Glomerular visceral epithelial cell (primary cell): ENCODE data around the gene SGK1.
"Not testable (repeated sequence)": the region's sequence is repeated elsewhere in the genome, so short reads cannot be mapped to it uniquely, and the experiment has no call there.

Experiments
- DNase-seq: peaks from one replicate; pipeline ENCODE4 v3.0.0-alpha.2; 2016; ENCODE audit errors: extremely low spot score

The SGK1 gene

DNA sequence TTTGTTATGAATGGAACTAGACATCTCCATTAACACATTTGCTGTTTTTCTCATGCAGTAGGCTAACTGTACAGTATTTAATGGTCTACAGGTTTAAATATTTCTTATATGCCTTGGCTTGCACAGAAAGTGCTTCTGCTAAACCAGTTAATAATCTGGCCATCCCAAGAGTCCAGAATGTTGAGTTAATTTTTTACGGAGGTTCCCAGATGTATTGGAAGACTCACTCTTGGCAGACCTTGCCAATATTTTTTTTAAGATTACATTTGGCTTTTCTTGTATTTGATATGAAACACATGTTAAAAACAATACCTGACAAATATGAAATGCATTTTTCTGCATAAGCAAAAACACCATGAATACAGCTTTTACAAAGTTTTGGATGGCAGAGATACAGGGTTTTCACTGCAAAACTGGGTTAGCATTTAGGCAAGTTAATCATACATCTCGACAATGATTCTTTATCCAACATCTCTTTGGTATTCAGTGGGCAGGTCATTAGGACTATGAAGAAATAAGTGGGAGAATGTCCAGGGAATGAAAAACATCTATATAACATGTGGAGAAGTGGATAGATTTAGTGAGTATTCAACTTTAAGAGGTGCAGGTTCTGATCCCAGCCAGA is 94.0 kb downstream of the SGK1 start:
- DNase-seq = peak; percentile 38

DNA sequence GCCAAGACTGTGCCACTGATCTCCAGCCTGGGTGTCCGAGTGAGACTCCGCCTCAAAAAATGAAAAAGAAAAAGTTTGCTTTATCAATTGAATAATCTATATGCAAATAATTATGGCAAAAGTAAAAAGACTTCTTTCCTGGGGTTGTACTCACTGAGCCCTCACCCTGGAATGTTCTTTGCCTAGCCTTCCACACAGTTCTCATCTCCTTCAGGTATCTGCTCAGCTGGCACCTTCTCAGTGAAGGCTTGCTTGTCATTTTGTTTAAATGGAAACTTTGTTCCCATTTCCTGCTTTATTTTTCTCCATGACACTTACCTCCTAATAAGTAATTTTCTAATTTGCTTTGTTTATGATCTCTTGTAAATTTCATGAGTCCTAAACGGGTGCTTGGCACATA is 96.7 kb downstream of the SGK1 start:
- DNase-seq = no peak

DNA sequence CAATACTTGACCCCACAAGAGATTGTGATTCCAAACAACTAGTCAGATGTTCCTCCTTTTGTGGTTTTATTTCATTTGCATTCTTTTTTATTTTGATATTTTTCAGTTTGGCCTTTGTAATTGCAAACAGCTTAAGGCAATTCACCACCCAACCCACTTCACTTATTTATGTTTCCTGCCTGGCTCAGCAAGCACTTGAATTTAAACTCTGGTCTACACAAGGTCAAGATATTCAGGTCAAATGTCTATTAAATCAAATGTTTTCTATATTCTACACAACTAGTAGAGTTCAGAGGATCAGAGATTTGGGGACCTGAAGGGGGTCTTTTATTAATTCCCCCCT is 100.1 kb downstream of the SGK1 start:
- DNase-seq = no peak

DNA sequence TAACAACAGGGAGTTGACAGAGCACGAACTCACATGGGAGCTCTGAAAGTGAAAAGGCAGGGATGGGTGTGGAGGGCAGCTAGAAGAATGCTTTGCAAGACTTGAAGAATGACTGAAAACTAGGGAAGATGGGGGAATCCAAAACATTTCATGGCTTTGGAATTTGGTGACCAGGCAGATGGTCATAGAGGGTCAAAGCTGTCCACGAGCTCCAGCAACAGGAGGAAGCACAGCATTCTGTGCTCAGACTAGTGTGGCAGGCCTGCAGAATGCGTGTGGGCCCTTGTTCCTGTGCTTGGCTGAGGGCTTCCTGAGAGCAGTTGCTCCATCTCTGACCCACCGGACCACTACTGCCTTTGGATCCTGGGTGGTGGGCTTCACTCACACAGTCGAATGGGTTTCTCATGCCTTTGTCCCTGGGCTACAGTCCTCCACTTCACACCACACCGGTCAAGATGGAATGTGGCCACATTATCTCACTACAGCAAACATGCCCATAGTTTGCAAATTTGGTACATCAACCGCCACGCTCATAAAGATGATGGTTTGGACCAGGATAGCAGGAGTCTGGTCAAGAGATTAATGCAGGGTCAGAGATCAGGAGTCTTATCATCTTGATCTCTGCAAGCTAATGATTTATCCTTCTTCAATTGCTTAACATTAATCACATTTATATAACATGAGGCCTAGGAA is 100.7 kb downstream of the SGK1 start:
- no peak for DNase-seq

DNA sequence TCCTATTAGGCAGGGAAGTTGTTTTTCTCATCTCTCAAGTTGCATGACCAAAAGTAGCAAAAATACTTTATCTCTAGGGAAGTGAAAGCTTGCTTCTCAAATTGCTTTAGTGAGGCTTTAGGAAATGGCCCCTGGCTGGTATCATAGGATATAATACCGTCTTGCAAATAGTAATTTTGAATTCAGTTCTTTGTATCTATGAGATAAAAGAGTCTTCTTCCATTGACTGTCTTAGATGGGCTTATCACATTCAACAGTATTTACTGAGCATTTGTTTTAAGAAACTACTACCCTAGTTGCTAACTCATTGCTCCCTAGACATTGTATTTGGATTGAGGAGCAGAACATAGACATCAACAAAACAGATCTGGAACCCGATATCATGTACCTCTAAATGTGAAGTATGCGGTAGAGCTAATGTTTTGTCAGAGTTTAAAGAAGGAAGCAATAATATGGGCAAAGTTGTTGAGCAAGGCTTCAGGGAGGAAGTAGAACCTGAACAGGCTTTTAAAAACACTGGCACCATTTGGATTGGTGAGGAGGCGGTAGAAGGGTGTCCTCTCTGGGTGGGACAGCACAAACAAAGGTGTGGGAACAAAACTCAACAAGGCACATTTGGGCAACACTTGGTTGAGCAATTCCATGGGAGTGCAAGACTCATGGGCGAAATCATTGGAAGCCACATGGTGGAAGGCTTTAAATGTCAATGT is 101.5 kb downstream of the SGK1 start:
- no peak for DNase-seq

DNA sequence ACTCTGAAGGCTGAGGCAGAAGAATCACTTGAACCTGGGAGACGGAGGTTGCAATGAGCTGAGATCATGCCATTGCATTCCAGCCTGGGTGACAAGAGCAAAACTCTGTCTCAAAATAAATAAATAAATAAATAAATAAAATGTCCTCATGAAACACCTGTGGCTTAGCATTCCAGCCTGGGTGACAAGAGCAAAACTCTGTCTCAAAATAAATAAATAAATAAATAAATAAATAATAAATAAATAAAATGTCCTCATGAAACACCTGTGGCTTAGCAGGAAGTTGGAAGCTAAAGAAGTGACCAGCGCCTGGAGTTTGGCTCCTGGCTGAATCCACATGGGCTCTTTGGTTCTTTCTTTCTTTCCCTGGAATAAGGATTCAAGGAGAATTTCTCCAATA is 104.5 kb downstream of the SGK1 start:
- DNase-seq = not testable (repeated sequence)

DNA sequence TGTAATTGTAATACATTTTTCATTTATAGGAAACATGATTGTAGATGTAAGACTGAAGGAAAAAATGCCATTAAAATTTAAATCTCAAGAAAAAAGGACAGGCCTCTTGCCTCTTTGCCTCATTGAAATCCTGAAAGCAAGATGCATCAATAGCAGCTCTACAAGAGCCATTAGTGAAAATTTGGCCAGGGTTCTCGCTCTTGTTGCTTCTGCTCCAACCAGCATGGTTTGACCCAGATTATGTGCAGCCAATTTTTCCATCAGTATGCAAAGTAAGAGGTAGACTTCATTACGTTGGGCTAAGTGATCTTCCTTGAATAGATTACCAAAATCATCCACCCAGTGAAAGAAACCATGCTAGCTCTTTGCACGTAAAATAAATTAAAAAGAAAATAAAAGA is 106.6 kb downstream of the SGK1 start:
- no peak for DNase-seq

DNA sequence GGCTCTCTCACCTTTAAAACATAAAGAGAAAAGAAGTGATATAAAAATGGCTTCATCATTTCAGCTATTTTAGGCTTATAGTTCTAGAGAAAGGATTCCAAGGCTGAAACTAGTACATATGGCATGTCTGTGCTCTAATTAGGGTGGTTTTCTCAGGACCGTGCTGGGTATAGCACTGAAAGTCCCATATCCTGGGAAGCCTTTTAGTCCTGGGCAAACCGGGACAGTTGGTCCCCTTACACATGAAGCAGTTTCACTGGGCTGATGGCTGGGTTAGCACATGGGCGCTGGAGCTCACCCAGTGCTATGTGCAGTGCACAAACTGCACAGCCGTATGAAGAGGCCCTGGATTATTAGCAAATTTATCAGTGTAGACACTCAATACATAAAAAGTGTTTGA is 110.5 kb downstream of the SGK1 start:
- no peak for DNase-seq

DNA sequence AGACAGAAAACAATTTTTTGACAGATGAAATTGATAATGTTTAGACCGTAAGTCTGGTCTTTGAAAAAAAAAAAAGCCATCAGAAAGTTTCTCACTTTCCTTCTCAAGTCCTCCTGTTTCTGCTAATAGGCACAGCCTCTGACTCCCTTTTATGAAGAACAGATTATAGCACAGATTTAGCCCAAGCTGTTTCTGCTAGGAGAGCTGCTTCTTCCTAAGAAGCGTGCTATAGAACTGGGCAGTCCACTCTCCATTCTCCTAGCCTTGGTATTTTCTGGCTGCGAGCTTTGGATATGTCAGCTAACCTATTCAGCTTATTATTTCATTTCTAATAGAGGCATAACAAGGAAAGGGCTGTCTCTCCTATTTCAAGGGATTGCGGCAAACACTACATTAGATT is 112.5 kb downstream of the SGK1 start:
- no peak for DNase-seq

DNA sequence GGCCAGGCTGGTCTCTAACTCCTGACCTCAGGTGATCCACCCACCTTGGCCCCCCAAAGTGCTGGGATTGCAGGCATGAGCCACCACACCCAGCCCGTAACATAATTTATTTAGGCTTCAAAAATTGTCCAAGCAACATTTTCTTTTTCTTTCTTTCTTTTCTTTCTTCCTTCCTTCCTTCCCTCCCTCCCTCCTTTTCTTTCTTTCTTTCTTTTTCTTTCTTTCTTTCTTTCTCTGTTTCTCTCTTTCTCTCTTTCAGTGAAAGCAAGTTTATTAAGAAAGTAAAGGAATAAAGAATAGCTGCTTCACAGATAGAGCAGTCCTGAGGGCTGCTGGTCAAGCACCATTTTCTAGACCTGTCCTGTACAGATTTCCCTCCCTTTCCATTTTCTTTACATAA is 113.2 kb downstream of the SGK1 start:
- DNase-seq = not testable (repeated sequence)

DNA sequence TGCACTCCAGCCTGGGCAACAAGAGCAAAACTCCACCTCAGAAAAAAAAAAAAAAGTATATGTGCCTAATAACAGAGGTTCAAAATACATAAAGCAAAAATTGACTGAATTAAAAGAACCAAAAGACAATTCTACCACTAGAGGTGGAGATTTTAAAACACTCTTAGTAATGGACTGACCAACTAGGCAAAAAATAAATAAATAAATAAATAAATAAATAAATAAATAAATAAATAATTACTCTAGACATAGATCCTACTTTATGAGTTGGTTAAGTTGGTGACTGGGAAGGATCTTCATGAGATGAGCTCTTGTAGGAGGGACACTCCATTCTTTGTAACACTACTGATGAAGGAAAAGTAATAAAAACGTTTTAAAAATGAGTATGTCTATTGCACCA is 113.9 kb downstream of the SGK1 start:
- no peak for DNase-seq

DNA sequence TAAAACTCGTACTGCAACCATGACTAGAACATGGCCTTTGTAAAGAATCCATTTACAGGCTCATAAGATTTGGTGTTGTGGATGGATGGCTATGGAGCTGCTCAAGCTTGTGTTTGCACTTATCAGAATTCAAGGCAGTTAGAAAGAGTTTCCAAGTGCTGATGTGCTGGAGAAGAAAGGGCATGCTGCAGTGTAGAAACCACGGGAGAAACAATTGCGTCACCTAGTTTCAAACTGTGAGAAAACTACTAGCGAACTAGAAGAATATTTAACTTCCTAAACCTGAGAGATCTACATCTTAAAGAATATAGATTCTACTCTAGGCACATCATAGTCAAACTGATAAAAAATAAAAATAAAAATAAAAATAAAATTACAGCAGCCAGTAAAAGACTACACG is 116.2 kb downstream of the SGK1 start:
- DNase-seq = no peak

DNA sequence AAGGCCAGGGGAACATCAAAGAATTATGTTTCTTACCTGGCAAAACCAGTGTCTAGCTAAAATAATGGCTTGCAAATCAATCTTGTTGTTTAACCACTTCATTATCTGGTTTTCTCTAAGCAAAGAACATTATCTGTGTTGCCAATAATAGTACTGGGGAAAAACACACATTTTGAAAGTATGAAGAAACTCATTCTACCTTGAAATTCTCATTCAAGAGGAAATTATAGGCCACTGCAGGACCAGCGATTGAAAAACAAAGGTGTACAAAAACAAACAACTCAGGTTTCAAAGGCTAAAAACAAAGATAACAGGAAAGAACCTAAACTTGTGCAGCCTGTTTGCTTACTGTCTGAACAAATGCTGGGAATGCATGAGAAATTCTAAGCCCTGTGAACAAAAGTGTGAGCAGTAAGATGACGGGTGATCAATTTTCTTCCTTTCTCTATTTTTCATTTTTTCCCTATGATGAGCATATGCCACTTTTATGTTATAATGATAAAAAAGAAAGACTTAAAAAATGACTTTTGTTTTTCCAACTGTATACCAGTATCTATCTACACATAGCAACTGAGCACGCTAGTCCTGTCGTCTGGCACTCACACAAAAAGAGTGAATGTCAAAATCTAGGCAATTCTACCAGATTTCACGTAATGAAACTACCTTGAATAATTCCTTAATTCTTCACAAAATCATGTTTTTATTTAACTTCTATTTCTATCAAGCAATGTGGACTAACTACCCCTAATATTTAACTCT is 117.9 kb downstream of the SGK1 start:
- no peak for DNase-seq

DNA sequence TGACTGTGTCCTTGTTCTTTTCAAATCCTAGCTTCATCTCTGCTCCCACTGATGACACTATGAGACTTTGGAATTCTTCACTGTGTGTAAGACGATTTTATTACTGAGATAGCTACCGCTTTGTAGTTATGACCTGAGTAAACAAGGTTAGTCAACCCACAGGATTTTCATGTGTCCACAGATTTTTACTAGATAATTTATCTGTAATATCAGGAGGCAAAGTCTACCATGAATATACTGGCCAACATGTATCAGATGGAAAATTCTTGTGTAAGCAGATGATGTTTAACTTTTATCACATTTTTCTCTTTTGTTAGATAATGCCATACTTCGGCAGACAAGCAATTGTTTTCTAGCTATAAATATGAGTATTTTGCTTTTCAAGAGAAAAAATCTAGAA is 119.8 kb downstream of the SGK1 start:
- no peak for DNase-seq

DNA sequence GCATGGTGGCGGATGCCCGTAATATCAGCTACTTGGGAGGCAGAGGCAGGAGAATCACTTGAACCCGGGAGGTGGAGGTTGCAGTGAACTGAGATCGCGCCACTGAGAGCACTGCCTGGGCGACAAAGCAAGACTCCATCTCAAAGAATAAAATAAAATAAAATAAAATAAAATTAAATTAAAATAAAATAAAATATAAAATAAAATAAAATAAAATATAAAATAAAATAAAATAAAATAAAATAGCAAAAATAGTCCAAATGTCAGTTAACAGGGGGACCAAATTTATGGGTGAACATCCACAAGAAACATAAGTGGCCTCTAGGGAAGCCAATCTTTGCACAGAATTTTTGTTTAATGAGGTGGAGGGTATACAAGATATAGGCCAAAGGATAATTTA is 120.2 kb downstream of the SGK1 start:
- not testable (repeated sequence) for DNase-seq

DNA sequence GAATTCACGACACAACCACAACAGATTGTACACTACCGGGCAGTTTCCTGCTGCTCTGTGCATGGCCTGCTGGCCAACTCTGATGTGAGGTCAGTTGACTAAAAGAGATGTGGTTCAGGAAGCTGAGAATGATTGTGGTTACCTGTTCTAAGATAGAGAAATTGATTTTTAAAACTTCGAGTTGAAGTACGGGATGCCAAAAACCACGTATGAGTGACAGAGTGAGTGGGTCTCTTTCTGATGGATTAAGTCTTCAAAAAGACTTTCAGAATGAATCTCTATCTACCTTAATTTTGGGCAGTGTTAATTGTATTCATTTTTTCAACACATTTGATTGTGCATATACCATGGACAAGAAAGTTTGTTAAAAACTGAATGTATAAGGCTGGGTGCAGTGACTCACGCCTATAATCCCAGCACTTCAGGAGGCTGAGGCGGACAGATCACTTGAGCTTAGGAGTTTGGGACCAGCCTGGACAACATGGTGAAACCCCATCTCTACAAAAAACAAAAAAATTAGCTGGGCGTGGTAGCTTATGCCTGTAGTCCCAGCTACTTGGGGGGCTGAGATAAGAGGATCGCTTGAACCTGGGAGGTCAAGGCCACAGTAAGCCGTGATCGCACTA is 121.2 kb downstream of the SGK1 start:
- DNase-seq = peak; percentile 11

DNA sequence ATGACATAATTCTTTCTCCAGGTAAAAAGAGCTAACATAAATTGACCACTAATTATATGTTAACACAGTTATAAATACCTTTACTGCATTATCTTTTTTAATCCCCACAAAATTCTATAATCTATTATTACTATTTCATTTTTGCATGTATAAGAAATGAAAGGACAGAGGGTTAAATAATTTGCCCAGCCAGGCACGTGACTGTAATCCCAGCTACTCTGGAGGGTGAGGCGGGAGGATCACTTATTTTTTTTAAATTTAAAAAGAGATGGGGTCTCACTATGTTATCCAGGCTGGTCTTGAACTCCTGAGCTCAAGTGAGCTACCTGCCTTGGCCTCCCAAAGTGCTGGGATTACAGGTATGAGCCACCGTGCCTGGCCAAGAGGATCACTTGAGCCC is 121.9 kb downstream of the SGK1 start:
- no peak for DNase-seq

DNA sequence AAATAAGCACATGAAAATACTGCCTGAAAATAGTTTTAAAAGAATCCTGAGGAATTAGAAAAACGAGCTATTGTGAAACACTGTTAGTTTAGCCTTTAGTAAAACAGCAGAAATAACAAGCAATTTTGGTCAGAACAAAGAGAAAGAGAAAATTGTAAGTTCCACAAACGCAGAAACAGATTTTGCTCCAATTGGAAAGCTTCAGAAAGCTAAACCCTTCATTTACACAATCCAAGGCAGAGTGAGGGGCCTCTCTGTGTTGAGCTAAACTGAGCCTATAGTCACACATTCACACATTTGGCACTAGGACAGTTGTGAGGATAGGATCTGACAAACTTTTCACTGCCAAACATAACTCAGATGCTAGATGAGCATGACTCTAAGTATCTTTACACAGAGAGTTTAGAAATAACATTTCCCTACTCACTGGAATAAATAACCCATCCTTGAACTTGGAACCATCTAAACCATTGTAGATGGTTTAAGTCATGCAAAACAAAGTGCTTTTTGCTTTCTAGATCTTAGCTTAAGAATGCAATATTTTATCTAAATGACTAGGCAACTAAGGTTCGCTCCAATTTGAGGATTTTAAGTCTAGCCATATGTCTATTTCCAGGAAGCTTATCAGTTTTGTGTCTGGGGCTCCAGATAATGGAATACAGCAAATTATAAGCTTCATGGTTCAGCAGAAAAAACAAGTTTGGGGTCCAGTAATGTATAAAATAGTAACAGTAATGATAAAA is 122.6 kb downstream of the SGK1 start:
- no peak for DNase-seq

DNA sequence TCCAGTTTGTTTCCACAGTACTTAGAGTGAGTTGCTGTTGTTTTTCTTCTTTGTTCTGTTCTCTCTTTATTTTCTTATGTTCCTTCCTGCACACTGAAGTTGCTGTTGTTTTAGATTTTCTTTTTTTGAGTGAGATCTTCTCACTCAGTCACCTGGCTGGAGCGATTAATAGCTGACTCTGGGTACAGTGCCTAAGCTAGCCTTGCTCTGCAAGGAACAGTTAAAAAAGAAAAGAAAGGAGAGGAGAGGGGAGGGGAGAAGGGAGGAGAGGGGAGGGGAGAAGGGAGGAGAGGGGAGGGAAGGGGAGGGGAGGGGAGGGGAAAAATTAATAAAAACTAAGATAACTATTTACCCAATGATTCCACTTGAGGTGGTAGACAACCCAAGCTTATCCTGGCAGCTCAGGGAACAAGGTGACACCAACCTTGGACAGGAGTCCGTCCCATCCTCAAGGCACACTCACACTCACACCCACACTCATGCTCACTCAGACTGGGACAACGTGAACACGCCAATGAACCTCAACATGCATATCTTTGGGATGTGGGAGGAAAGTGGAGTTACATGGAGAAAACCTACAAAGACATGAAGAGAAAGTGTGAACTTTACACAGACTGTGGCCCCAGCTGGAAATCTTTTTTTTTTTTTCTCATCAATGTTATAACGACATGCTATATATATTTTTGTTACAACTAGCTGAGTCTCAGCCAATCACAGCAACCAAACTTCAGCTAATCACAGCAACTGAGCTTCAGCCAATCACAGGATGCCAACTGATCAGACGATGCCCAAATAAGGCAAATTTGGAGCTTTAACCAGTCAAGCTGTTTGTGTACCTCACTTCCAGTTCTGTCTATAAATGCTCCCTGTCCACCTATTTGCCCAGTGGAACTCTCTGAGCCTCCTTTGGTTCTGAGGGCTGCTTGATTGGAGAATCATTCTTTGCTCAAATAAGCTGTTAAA is 124.1 kb downstream of the SGK1 start:
- no peak for DNase-seq

DNA sequence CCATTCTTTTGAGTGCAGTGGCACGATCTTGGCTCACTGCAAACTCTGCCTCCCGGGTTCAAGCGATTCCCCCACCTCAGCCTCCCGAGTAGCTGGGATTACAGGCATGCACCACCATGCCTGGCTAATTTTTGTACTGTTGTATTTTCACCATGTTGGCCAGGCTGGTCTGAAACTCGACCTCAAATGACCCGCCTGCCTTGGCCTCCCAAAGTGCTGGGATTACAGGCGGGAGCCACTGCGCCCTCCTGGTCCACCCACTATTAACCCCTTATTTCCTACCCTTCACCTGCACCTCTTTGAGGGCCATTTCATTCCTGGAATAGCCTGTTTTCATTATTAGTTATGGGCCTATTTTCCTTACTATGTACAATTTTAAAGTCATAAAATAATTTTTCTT is 125.3 kb downstream of the SGK1 start:
- not testable (repeated sequence) for DNase-seq
